Measurements from ENCODE around the gene MBD2.
"Not testable (repeated sequence)": the region's sequence is repeated elsewhere in the genome, so short reads cannot be mapped to it uniquely, and the experiment has no call there.

The MBD2 gene

GRCh38 chr18:54233228-54233625, 8.8 kb upstream of the MBD2 start:
- Histone ChIP-seq H3K27me3 (ENCODE audit: control insufficient read depth, insufficient read depth, low read length) (no peaks in the 10 kb centered on the region), H3K4me3 (ENCODE audit: low read length) (no peak overlapping the region), H3K27ac (ENCODE audit: low read length) (no peak overlapping the region), H3K9me3 (ENCODE audit: control insufficient read depth, low read depth, low read length) (no peaks in the 10 kb centered on the region), H3K36me3 (ENCODE audit: control insufficient read depth, low read depth, low read length) (no peaks in the 10 kb centered on the region), H3K4me1 (ENCODE audit: control insufficient read depth, low read depth, low read length) (peaks cover 5% of the 10 kb centered on the region), H3K9ac (ENCODE audit: low read length) (no peak overlapping the region)

GRCh38 chr18:54232485-54233227, 8.2 kb upstream of the MBD2 start:
- no peak overlapping the region for H3K4me3 ChIP-seq (ENCODE audit: low read length)
- H3K36me3 ChIP-seq (ENCODE audit: control insufficient read depth, low read depth, low read length), result no peaks in the 10 kb centered on the region
- H3K9me3 ChIP-seq (ENCODE audit: control insufficient read depth, low read depth, low read length), result no peaks in the 10 kb centered on the region
- no peak overlapping the region for H3K27ac ChIP-seq (ENCODE audit: low read length)
- H3K4me1 ChIP-seq (ENCODE audit: control insufficient read depth, low read depth, low read length), result peaks cover 5% of the 10 kb centered on the region
- no peaks in the 10 kb centered on the region for H3K27me3 ChIP-seq (ENCODE audit: control insufficient read depth, insufficient read depth, low read length)
- H3K9ac ChIP-seq (ENCODE audit: low read length), result no peak overlapping the region

- Histone ChIP-seq H3K4me1 (ENCODE audit: control insufficient read depth, low read depth, low read length) (peaks cover 12% of the 10 kb centered on the region), H3K4me3 (ENCODE audit: low read length) (no peak overlapping the region), H3K9ac (ENCODE audit: low read length) (no peak overlapping the region), H3K27me3 (ENCODE audit: control insufficient read depth, insufficient read depth, low read length) (no peaks in the 10 kb centered on the region), H3K9me3 (ENCODE audit: control insufficient read depth, low read depth, low read length) (no peaks in the 10 kb centered on the region), H3K36me3 (ENCODE audit: control insufficient read depth, low read depth, low read length) (no peaks in the 10 kb centered on the region), H3K27ac (ENCODE audit: low read length) (no peak overlapping the region)
These were observed 5.1 kb upstream of the MBD2 start for GRCh38 chr18:54229421-54230059.

- Histone ChIP-seq H3K9me3 (ENCODE audit: control insufficient read depth, low read depth, low read length) (no peaks in the 10 kb centered on the region), H3K27ac (ENCODE audit: low read length) (no peak overlapping the region), H3K9ac (ENCODE audit: low read length) (no peak overlapping the region), H3K27me3 (ENCODE audit: control insufficient read depth, insufficient read depth, low read length) (no peaks in the 10 kb centered on the region), H3K4me3 (ENCODE audit: low read length) (no peak overlapping the region), H3K4me1 (ENCODE audit: control insufficient read depth, low read depth, low read length) (peaks cover 13% of the 10 kb centered on the region), H3K36me3 (ENCODE audit: control insufficient read depth, low read depth, low read length) (no peaks in the 10 kb centered on the region)
These were observed 3.9 kb upstream of the MBD2 start for GRCh38 chr18:54228364-54228763.

GRCh38 chr18:54223568-54224241, 764 bp downstream of the MBD2 start:
- peaks cover 4% of the 10 kb centered on the region for H3K36me3 ChIP-seq (ENCODE audit: control insufficient read depth, low read depth, low read length)
- no peaks in the 10 kb centered on the region for H3K27me3 ChIP-seq (ENCODE audit: control insufficient read depth, insufficient read depth, low read length)
- H3K9ac ChIP-seq (ENCODE audit: low read length), result peak overlapping the region; percentile 29
- H3K4me3 ChIP-seq (ENCODE audit: low read length), result peak overlapping the region; percentile 65
- no peaks in the 10 kb centered on the region for H3K9me3 ChIP-seq (ENCODE audit: control insufficient read depth, low read depth, low read length)
- H3K4me1 ChIP-seq (ENCODE audit: control insufficient read depth, low read depth, low read length), result peaks cover 20% of the 10 kb centered on the region
- H3K27ac ChIP-seq (ENCODE audit: low read length), result no peak overlapping the region

GRCh38 chr18:54222922-54223567, 1.4 kb downstream of the MBD2 start:
- Histone ChIP-seq H3K27me3 (ENCODE audit: control insufficient read depth, insufficient read depth, low read length) (no peaks in the 10 kb centered on the region), H3K9me3 (ENCODE audit: control insufficient read depth, low read depth, low read length) (no peaks in the 10 kb centered on the region), H3K4me1 (ENCODE audit: control insufficient read depth, low read depth, low read length) (peaks cover 16% of the 10 kb centered on the region), H3K4me3 (ENCODE audit: low read length) (peak overlapping the region; percentile 65), H3K27ac (ENCODE audit: low read length) (no peak overlapping the region), H3K9ac (ENCODE audit: low read length) (peak overlapping the region; percentile 29), H3K36me3 (ENCODE audit: control insufficient read depth, low read depth, low read length) (peaks cover 4% of the 10 kb centered on the region)

- no peaks in the 10 kb centered on the region for H3K9me3 ChIP-seq (ENCODE audit: control insufficient read depth, low read depth, low read length)
- peaks cover 16% of the 10 kb centered on the region for H3K4me1 ChIP-seq (ENCODE audit: control insufficient read depth, low read depth, low read length)
- no peaks in the 10 kb centered on the region for H3K27me3 ChIP-seq (ENCODE audit: control insufficient read depth, insufficient read depth, low read length)
- peaks cover 4% of the 10 kb centered on the region for H3K36me3 ChIP-seq (ENCODE audit: control insufficient read depth, low read depth, low read length)
- H3K27ac ChIP-seq (ENCODE audit: low read length), result no peak overlapping the region
- H3K9ac ChIP-seq (ENCODE audit: low read length), result no peak overlapping the region
- H3K4me3 ChIP-seq (ENCODE audit: low read length), result no peak overlapping the region
These were observed 4.1 kb downstream of the MBD2 start for GRCh38 chr18:54220406-54220805.

GRCh38 chr18:54218803-54219202, 5.7 kb downstream of the MBD2 start:
- H3K4me1 ChIP-seq (ENCODE audit: control insufficient read depth, low read depth, low read length); H3K27ac ChIP-seq (ENCODE audit: low read length); H3K36me3 ChIP-seq (ENCODE audit: control insufficient read depth, low read depth, low read length): not testable (repeated sequence)

GRCh38 chr18:54218299-54218698, 6.2 kb downstream of the MBD2 start:
- Histone ChIP-seq H3K9me3 (ENCODE audit: control insufficient read depth, low read depth, low read length) (no peaks in the 10 kb centered on the region), H3K27me3 (ENCODE audit: control insufficient read depth, insufficient read depth, low read length) (no peaks in the 10 kb centered on the region), H3K9ac (ENCODE audit: low read length) (no peak overlapping the region), H3K4me1 (ENCODE audit: control insufficient read depth, low read depth, low read length) (peaks cover 8% of the 10 kb centered on the region), H3K36me3 (ENCODE audit: control insufficient read depth, low read depth, low read length) (peaks cover 4% of the 10 kb centered on the region), H3K4me3 (ENCODE audit: low read length) (no peak overlapping the region), H3K27ac (ENCODE audit: low read length) (no peak overlapping the region)

More at GRCh38 chr18:54218803-54219202, 5.7 kb downstream of the MBD2 start:
- not testable (repeated sequence) for H3K4me3 ChIP-seq (ENCODE audit: low read length); H3K9ac ChIP-seq (ENCODE audit: low read length); H3K27me3 ChIP-seq (ENCODE audit: control insufficient read depth, insufficient read depth, low read length); H3K9me3 ChIP-seq (ENCODE audit: control insufficient read depth, low read depth, low read length)

- Histone ChIP-seq H3K27ac (ENCODE audit: low read length) (no peak overlapping the region), H3K9ac (ENCODE audit: low read length) (no peak overlapping the region), H3K4me3 (ENCODE audit: low read length) (no peak overlapping the region), H3K4me1 (ENCODE audit: control insufficient read depth, low read depth, low read length) (peaks cover 2% of the 10 kb centered on the region), H3K36me3 (ENCODE audit: control insufficient read depth, low read depth, low read length) (peaks cover 2% of the 10 kb centered on the region), H3K9me3 (ENCODE audit: control insufficient read depth, low read depth, low read length) (no peaks in the 10 kb centered on the region), H3K27me3 (ENCODE audit: control insufficient read depth, insufficient read depth, low read length) (no peaks in the 10 kb centered on the region)
These were observed 6.8 kb downstream of the MBD2 start for GRCh38 chr18:54217624-54218023.

- H3K4me3 ChIP-seq (ENCODE audit: low read length), result no peak overlapping the region
- H3K9me3 ChIP-seq (ENCODE audit: control insufficient read depth, low read depth, low read length), result no peaks in the 10 kb centered on the region
- no peaks in the 10 kb centered on the region for H3K27me3 ChIP-seq (ENCODE audit: control insufficient read depth, insufficient read depth, low read length)
- no peak overlapping the region for H3K9ac ChIP-seq (ENCODE audit: low read length)
- no peaks in the 10 kb centered on the region for H3K36me3 ChIP-seq (ENCODE audit: control insufficient read depth, low read depth, low read length)
- no peak overlapping the region for H3K27ac ChIP-seq (ENCODE audit: low read length)
- H3K4me1 ChIP-seq (ENCODE audit: control insufficient read depth, low read depth, low read length), result no peaks in the 10 kb centered on the region
These were observed 9.4 kb downstream of the MBD2 start for GRCh38 chr18:54215069-54215468.
